Chondrocyte (in vitro differentiated cells): ENCODE results near the gene RNF2. TPM values are rescaled to one million over a fixed set of nuclear protein-coding genes. Genes with fewer than 3 reads are reported as not detected.

ENCODE experiments used
- DNase-seq: peaks from one replicate; pipeline ENCODE4 v3.0.0; 2021; ENCODE audit warnings: mixed read lengths, low spot score
- H3K27ac Mint-ChIP-seq: one replicate; pipeline ENCODE4 v1.8.0; 2021; ENCODE audit warnings: mild to moderate bottlenecking, moderate library complexity, mixed read lengths; ENCODE audit not compliant: unreplicated experiment
- H3K27me3 Mint-ChIP-seq: 2 replicates; pipeline ENCODE4 v1.8.0; 2021; ENCODE audit warnings: low read depth, mixed read lengths
- H3K36me3 Mint-ChIP-seq: 2 replicates; pipeline ENCODE4 v1.8.0; 2021; ENCODE audit warnings: low read depth, mixed read lengths
- H3K4me1 Mint-ChIP-seq: 2 replicates; pipeline ENCODE4 v1.8.0; 2021; ENCODE audit warnings: low read depth, mild to moderate bottlenecking, mixed read lengths
- H3K4me3 Mint-ChIP-seq: one replicate; pipeline ENCODE4 v1.8.0; 2021; ENCODE audit warnings: mild to moderate bottlenecking, moderate library complexity, mixed read lengths; ENCODE audit not compliant: unreplicated experiment
- H3K9me3 Mint-ChIP-seq: 2 replicates; pipeline ENCODE4 v1.8.0; 2021; ENCODE audit warnings: low read depth, mixed read lengths
- total RNA-seq: library from RNA; stranded (reverse); gene quantifications from 3 replicates; pipeline ENCODE4 v1.2.1, GENCODE V29; 2021
- TF ChIP-seq, protein P1 (sequence below): fragments of 200-600 bp; sonication (generic); IDR thresholded peaks from 2 replicates; pipeline ENCODE4 v1.5.0; 2021; ENCODE audit warnings: antibody characterized with exemption, mild to moderate bottlenecking, moderate library complexity

Gene RNF2
- total RNA-seq, 1 donor from 2014 or later, result 22.4 TPM

DNA sequence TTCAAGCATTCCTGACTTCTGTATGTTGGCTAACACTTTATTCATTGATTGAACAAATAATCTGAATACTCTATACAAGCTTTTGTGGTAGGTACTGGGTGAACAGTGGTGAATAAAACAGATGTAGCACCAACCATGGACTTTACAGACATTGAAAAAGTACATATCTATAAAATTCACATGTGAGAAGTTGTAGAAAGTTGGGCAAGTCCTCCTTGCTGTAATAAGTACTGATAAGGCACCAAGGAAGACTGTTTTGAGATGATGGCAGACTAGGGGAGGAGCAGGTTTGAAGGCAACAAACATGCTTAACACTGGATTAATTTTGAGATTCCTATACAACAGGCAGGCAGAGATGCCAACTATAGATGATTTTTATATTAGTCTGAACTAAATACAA, 42.4 kb downstream of the RNF2 start:
- no peaks in the 10 kb centered on the region for H3K9me3 Mint-ChIP-seq
- H3K4me1 Mint-ChIP-seq, result no peaks in the 10 kb centered on the region
- H3K4me3 Mint-ChIP-seq, result no peak overlapping the region
- H3K27ac Mint-ChIP-seq, result no peak overlapping the region
- no peaks in the 10 kb centered on the region for H3K27me3 Mint-ChIP-seq
- TF ChIP-seq, protein P1, sequence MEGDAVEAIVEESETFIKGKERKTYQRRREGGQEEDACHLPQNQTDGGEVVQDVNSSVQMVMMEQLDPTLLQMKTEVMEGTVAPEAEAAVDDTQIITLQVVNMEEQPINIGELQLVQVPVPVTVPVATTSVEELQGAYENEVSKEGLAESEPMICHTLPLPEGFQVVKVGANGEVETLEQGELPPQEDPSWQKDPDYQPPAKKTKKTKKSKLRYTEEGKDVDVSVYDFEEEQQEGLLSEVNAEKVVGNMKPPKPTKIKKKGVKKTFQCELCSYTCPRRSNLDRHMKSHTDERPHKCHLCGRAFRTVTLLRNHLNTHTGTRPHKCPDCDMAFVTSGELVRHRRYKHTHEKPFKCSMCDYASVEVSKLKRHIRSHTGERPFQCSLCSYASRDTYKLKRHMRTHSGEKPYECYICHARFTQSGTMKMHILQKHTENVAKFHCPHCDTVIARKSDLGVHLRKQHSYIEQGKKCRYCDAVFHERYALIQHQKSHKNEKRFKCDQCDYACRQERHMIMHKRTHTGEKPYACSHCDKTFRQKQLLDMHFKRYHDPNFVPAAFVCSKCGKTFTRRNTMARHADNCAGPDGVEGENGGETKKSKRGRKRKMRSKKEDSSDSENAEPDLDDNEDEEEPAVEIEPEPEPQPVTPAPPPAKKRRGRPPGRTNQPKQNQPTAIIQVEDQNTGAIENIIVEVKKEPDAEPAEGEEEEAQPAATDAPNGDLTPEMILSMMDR, result no peak
- peaks cover 9% of the 10 kb centered on the region for H3K36me3 Mint-ChIP-seq
- no peak for DNase-seq

DNA sequence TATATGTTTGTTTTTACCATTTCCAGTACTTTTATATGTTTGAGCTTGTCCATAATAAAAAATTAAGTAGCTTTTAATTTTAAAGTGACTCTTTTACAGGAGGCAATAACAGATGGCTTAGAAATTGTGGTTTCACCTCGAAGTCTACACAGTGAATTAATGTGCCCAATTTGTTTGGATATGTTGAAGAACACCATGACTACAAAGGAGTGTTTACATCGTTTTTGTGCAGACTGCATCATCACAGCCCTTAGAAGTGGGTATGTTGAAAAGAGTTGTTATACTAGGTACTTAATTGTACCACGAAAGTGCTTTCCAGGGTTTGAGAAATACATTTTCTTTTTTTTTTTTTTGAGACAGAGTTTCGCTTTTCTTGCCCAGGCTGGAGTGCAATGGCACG, 46.1 kb downstream of the RNF2 start:
- peaks cover 26% of the 10 kb centered on the region for H3K36me3 Mint-ChIP-seq
- TF ChIP-seq, protein P1, result no peak
- no peaks in the 10 kb centered on the region for H3K9me3 Mint-ChIP-seq
- H3K4me1 Mint-ChIP-seq, result no peaks in the 10 kb centered on the region
- H3K27ac Mint-ChIP-seq, result no peak overlapping the region
- H3K27me3 Mint-ChIP-seq, result no peaks in the 10 kb centered on the region
- DNase-seq, result no peak
- H3K4me3 Mint-ChIP-seq, result no peak overlapping the region

DNA sequence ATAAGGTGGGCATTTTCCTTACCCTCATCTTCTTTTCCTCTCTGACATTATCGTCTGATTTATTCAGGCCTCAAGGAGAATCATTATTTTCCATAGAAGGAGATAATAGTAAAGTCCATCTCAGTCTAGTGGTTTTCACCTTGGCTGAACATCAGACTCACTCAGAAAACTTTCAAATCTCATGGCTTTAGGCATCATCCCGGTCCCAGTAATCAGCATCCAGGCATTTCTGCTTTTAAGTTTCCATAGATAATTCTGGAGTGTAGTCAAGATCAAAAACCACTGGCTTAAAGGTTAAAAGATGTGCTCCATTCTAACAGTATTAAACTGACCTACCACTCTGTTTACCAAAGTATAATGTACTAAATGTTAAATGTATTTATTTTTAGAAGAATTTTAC, 49.4 kb downstream of the RNF2 start:
- Mint-ChIP-seq H3K36me3 (peaks cover 30% of the 10 kb centered on the region), H3K4me3 (no peak overlapping the region), H3K27me3 (no peaks in the 10 kb centered on the region), H3K27ac (no peak overlapping the region), H3K4me1 (no peaks in the 10 kb centered on the region), H3K9me3 (no peaks in the 10 kb centered on the region)
- TF ChIP-seq, protein P1, result no peak
- no peak for DNase-seq

DNA sequence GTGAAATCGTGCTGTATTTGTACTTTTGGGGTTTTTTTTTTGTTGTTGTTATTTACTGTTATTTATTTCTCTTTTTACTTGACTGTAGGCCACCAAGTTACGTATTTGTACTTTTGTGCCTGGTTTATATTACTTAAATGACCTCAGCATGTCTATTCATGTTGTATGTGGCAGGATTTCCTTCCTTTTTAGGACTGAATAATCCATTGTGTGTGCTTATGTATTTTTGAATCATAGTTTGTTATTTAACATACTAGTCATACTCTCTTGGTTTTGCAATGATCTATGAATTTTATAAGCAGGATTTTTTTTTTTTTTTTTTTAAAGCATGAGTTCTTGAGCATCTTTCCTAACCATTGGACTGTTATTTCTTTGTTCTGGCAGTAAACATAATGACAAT, 51.2 kb downstream of the RNF2 start:
- DNase-seq, result no peak
- TF ChIP-seq, protein P1, result no peak
- no peak overlapping the region for H3K4me3 Mint-ChIP-seq
- no peak overlapping the region for H3K27ac Mint-ChIP-seq
- no peaks in the 10 kb centered on the region for H3K9me3 Mint-ChIP-seq
- H3K4me1 Mint-ChIP-seq, result no peaks in the 10 kb centered on the region
- no peaks in the 10 kb centered on the region for H3K27me3 Mint-ChIP-seq
- H3K36me3 Mint-ChIP-seq, result peaks cover 37% of the 10 kb centered on the region

DNA sequence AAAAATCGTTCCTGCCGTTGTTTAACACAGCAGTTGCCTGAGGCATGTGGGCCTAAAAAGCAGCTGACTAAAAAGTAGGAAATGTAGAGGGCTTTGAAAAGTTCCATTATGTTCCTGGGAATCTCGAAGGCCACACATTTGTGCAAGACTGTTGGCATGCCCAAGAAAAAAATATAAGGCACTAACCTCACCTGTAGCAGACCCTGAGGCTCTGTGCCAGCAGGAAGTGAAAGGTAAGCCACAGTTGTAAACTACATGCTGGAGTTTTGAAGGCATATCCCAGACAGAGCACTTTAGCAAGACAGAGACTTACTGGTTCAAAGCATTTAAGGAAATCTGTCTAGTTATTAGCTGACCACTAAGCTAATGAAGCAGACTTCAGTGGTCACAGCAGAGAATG, 58.7 kb downstream of the RNF2 start:
- Mint-ChIP-seq H3K9me3 (peaks cover 16% of the 10 kb centered on the region), H3K4me3 (no peak overlapping the region), H3K4me1 (no peaks in the 10 kb centered on the region), H3K27ac (no peak overlapping the region), H3K27me3 (no peaks in the 10 kb centered on the region), H3K36me3 (peaks cover 35% of the 10 kb centered on the region)
- TF ChIP-seq, protein P1, result no peak
- no peak for DNase-seq
